Metanephros (tissue), 1 donor: ENCODE data around the gene SEPTIN8. TPM values are rescaled to one million over a fixed set of nuclear protein-coding genes. Genes with fewer than 3 reads are reported as not detected.

Source experiments
- total RNA-seq: library from RNA; depleted of rRNA; stranded (reverse); fragments of >200 nt; gene quantifications from one replicate; pipeline ENCODE4 v1.2.3, GENCODE V29; 2014

SEPTIN8 gene, protein sequence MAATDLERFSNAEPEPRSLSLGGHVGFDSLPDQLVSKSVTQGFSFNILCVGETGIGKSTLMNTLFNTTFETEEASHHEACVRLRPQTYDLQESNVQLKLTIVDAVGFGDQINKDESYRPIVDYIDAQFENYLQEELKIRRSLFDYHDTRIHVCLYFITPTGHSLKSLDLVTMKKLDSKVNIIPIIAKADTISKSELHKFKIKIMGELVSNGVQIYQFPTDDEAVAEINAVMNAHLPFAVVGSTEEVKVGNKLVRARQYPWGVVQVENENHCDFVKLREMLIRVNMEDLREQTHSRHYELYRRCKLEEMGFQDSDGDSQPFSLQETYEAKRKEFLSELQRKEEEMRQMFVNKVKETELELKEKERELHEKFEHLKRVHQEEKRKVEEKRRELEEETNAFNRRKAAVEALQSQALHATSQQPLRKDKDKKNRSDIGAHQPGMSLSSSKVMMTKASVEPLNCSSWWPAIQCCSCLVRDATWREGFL
- total RNA-seq, result 59.6 TPM

GRCh38 chr5:132777209-132778069, at the start of gene SEPTIN8:
SEPTIN8 (minus strand) TSS chr5:132777239; CDS start chr5:132777137, 102 bp downstream.

DNA sequence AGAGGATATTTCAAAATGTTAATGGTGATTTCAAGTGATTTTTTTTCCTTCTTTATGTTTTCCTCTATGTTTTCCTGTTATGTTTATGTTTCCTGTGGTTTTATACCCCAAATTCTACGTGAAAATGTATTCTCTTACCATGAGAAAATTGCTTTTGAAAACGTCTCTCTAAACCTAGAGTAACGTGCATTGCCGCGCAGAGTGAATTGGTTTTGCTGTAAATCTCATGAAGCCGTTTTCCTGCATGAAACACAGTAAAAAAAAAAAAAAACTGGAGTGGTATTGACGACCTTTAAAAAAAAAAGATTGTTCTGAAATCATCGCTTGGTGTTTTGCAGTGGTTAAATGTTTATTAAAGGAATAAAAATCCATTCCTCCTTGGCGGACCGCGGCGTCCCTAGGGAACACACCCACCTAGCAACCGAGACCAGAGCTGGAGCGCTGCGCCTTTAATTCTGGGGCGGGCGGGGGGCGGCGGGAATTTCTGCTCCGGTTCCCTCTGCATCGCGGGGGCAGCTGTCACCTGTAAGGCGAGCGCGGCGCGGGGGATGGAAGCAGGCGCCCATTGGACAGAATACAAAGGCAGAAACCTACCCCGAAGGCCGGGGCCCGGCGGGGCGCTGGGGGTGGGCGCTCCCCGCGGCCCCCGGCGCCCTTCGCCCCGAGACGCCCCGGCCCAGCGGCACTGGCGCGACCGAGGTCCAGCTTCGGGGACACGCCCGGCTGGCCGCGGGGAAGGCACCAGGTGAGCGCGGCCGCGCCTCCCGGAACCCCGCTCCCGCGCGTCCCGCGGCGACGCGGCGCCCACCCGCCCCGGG, 36.0 kb upstream of the SEPTIN8 start, which contains the start of gene SOWAHA:
Gene SOWAHA (plus strand): TSS at position 522 of the 818 bp plus-strand sequence. CDS start 320 bp downstream, outside the sequence.

GRCh38 chr5:132746954-132747615, 30.0 kb downstream of the SEPTIN8 start, which contains the start of gene CCNI2:
CCNI2 (plus strand) TSS chr5:132747426; CDS start chr5:132747496, 70 bp downstream.

DNA sequence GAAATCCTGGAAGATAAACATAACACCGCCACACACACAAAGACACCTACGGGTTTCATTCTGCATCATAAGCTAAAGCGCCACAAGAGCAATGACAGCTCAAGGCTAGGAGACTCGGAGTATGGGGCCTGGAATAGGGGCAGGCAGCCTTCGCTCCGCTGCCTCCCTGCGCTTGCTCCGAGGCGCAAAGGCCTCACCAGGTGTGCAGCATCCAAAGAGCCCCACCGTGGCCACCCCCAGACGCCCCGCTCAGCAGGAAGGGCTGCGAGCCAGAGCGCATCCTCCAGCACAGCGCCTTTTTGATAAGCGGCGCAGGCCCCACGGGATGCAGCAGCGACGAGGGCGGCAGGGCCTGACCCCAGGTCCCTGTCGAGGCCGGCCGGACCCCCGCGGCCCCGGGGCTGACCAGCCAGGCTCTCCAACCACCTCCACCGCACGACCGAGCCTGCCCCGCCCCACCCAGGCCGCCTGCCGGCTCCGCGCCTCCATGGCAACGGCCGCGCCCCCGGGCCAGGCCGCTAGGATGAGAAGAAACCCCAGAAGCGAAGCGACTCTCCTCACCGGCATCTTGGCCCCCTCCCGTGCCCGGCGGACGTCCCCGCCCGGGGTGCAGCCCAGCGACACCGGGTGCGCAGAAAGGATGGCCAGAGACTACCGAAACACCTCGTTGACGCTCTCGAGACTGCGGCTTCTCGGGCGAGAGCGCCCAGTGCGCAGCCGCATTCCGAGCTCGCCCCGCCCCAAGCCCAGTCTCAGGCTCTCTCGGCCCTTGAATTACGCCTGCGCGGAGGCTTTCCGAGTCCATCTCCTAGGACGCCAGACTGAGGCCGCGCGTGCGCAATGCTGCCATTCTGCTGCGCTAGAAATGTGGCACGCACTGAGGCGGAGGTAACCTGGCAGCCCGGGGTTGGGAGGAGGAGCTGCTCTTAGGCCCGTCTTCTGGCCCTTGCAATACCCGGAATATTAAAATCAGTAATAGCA, 39.9 kb downstream of the SEPTIN8 start, which contains the start of gene KIF3A:
Gene KIF3A (minus strand): TSS at position 694 of the 981 bp plus-strand sequence. CDS start 127 bp downstream, at position 567.

Other genes with a start within 250 kb of the SEPTIN8 start
- not detected for gene IL5, start 233.7 kb downstream of the SEPTIN8 start, total RNA-seq
- gene RAD50, start 220.3 kb downstream of the SEPTIN8 start, total RNA-seq, result 19.2 TPM
- gene IL13, start 119.1 kb downstream of the SEPTIN8 start, total RNA-seq, result not detected
- not detected for gene IL4, start 103.2 kb downstream of the SEPTIN8 start, total RNA-seq
- 12.0 TPM for gene KIF3A, start 39.7 kb downstream of the SEPTIN8 start, total RNA-seq
- 4.5 TPM for gene CCNI2, start 29.8 kb downstream of the SEPTIN8 start, total RNA-seq
- gene SOWAHA, start 36.1 kb upstream of the SEPTIN8 start, total RNA-seq, result 6.9 TPM
- gene SHROOM1, start 53.4 kb upstream of the SEPTIN8 start, total RNA-seq, result 26.8 TPM
- 1.4 TPM for gene GDF9, start 89.2 kb upstream of the SEPTIN8 start, total RNA-seq
- 146 TPM for gene UQCRQ, start 89.4 kb upstream of the SEPTIN8 start, total RNA-seq
- 5.3 TPM for gene LEAP2, start 96.4 kb upstream of the SEPTIN8 start, total RNA-seq
- 66.2 TPM for gene AFF4, start 186.4 kb upstream of the SEPTIN8 start, total RNA-seq
- 10.6 TPM for gene ZCCHC10, start 249.3 kb upstream of the SEPTIN8 start, total RNA-seq